GM08714 (cell line): ENCODE data around the gene RBM19.

Source experiments
- H3K4me3 ChIP-seq: fragments of 200-500 bp; sonication (Bioruptor generic); 2 replicates; pipeline ENCODE4 v1.5.1; 2014; ENCODE audit warnings: mild to moderate bottlenecking, low read length, inconsistent platforms
- ZNF274 ChIP-seq: IDR thresholded peaks from 2 replicates; pipeline ENCODE4 v1.6.1; 2012; ENCODE audit warnings: mild to moderate bottlenecking, low read depth, low read length

The RBM19 gene

GRCh38 chr12:113835896-113836295, 130.2 kb downstream of the RBM19 start:
- no peak for TF ChIP-seq ZNF274

DNA sequence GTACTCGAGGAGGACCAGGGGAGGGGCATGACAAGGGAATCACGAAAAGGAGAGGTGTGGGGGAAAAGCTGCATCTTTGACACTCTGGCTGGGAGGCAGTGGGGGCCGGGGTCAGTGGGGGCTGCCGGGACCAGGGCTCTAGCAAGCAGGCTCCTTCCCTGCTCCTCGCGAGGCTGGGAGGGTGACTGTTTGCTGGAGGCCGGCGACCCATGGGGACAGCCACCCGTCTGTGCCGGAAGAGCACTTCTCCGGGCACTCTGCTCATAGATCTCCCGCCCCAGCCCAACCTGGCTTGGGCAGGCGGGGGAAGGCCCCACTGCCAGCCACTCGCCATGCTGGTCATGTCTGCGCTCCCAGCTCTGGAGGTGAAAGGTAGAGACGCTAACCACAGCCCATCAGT, 130.7 kb downstream of the RBM19 start:
- H3K4me3 ChIP-seq: no peak overlapping the region
- no peak for TF ChIP-seq ZNF274

More at GRCh38 chr12:113835896-113836295, 130.2 kb downstream of the RBM19 start:
- H3K4me3 ChIP-seq: no peak overlapping the region

- H3K4me3 ChIP-seq: no peak overlapping the region
- TF ChIP-seq ZNF274: no peak
These were observed 132.7 kb downstream of the RBM19 start for GRCh38 chr12:113833422-113833821.

- no peak overlapping the region for H3K4me3 ChIP-seq
- TF ChIP-seq ZNF274: no peak
These were observed 134.6 kb downstream of the RBM19 start for GRCh38 chr12:113831476-113831875.

- TF ChIP-seq ZNF274: no peak
- no peak overlapping the region for H3K4me3 ChIP-seq
These were observed 135.1 kb downstream of the RBM19 start for GRCh38 chr12:113831016-113831415.

DNA sequence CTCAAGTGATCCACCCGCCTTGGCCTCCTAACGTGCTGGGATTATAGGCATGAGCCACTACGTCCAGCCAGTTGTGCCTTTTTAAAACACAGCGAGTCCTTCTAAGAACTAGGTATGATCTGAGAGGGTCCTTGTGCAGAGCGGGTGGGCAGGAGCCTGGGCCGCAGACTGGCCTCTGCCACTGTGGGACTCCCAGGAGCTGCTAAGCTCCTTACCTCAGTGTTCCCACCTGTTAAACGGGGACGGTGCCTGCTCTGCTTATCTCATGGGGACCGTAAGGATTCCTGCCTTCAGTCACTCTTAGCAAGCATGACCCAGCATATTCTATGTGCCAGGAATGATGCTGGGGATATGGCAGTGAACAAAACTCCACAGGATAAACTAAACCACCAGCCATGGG, 136.9 kb downstream of the RBM19 start:
- H3K4me3 ChIP-seq: no peak overlapping the region
- no peak for TF ChIP-seq ZNF274

DNA sequence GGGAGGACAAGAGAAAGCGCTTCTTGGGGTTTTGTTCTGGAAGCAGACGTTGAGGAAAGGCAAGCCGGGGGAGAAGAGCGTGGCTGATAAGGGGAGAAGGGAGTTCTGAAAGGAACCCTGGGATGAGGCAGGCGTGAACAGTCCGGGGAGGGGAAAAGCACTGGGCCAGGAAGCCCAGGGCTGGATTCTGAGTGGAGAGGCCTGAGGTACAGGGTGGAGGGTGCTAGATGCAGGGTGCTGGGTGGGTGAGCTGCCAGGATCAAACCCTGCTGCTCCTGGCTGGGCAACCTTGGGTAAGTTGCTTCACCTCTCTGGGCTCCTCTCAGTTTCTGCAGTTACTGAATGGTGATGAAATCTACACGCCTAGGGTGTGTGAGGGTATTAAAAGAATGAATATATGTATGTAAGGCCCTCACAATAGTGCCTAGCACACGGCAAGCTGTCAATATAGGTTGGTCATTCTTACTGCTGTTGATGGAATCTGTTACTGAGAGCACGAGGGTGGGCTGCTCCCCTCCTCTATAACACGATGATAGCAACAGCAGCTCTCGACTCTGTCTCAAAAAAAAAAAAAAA, 138.5 kb downstream of the RBM19 start:
- TF ChIP-seq ZNF274: no peak
- no peak overlapping the region for H3K4me3 ChIP-seq

DNA sequence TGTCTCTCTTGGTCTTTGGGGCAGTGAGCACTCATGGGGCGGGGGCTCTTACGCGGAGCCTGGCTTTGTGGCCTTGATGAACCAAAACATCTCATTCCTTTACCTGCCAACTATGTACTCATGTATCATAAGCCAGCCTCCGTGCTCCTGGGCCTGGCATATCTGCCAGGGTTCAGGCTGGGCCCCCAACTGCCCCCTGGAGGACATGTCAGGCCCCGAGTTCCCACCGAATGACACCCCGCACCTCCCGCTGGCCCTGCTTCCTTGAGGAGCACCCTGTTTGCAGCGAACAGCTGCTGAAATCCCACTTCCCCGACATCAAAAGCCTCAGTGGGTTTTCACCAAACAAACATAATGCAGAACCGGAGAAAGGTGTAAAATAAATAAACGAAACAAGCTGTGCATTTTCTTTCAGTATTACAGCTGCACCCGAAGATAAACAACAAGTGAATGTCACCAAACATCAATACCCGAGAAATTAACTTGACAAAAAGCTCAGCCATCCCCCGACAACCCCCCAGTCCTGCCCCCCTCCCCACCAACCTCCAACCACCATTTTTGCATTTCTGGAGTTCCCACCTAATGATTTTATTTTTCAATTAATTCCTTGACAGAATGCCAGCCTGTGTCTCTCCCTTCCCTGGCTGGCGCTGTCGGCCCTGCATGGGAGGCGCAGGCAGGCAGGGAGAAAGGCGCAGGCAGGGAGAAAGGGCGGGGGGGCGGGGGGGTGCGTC, 139.2 kb downstream of the RBM19 start:
- TF ChIP-seq ZNF274: no peak
- no peak overlapping the region for H3K4me3 ChIP-seq

- no peak for TF ChIP-seq ZNF274
- no peak overlapping the region for H3K4me3 ChIP-seq
These were observed 140.4 kb downstream of the RBM19 start for GRCh38 chr12:113825705-113826104.

- H3K4me3 ChIP-seq: no peak overlapping the region
- TF ChIP-seq ZNF274: no peak
These were observed 142.3 kb downstream of the RBM19 start for GRCh38 chr12:113823816-113824215.

- no peak overlapping the region for H3K4me3 ChIP-seq
These were observed 143.1 kb downstream of the RBM19 start for GRCh38 chr12:113823016-113823415.

GRCh38 chr12:113820842-113821241, 145.3 kb downstream of the RBM19 start:
- H3K4me3 ChIP-seq: no peak overlapping the region
- TF ChIP-seq ZNF274: no peak

More at GRCh38 chr12:113823016-113823415, 143.1 kb downstream of the RBM19 start:
- TF ChIP-seq ZNF274: no peak

DNA sequence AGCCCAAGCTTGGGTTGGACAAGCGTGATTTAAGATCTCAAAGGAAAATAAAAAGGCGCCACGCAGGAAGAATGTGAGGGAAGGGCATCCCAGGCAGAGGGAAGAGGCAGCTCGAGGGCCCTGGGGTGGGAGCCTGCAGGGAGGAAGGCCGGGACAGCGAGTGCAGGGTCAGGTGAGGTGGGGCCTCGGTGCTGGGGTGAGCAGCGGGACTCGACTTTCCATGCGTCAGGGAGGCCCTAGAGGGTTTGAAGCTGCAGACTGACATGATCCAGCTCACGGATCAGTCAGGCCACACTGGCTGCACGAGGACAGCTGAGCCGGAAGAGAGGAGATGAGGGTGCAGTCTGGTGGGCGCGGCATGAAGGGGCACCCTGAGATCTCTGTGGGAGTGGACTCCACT, 145.8 kb downstream of the RBM19 start:
- H3K4me3 ChIP-seq: no peak overlapping the region
- no peak for TF ChIP-seq ZNF274

- no peak for TF ChIP-seq ZNF274
These were observed 146.6 kb downstream of the RBM19 start for GRCh38 chr12:113819495-113819894.

GRCh38 chr12:113818833-113819232, 147.3 kb downstream of the RBM19 start:
- TF ChIP-seq ZNF274: no peak
- H3K4me3 ChIP-seq: no peak overlapping the region

More at GRCh38 chr12:113819495-113819894, 146.6 kb downstream of the RBM19 start:
- no peak overlapping the region for H3K4me3 ChIP-seq
